GF-D8 (cell line): ENCODE measurements around the gene RPTOR.
"Not testable (repeated sequence)": the region's sequence is repeated elsewhere in the genome, so short reads cannot be mapped to it uniquely, and the experiment has no call there.

ENCODE experiments used
- DNase-seq: peaks from one replicate; lab custom pipeline; 2025; lab: John Stamatoyannopoulos, UW

RPTOR gene

DNA sequence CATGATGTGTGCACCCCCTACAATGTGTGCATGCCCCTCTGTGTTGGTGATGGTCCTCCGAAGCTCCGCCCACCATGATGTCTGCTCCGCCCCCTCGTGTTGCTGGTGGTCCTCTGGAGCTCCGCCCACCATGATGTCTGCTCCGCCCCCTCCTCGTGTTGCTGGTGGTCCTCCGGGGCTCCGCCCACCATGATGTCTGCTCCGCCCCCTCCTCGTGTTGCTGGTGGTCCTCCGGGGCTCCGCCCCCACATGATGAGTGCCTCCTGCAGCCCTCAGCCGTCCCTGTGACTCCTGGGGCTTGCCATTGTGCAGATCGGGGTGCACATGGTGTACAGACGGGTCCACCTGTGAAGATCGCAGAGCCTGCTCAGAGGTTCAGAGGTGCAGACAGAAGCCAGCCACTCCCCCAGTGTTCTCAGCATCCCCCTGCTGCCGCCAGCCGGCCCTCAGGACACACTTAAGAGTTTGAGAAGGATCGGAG is 317.9 kb downstream of the RPTOR start:
- no peak for DNase-seq

- DNase-seq, result no peak
Measured at GRCh38 chr17:80862978-80863377, 318.3 kb downstream of the RPTOR start.

- no peak for DNase-seq
Measured at GRCh38 chr17:80863626-80864025, 319.0 kb downstream of the RPTOR start.

DNA sequence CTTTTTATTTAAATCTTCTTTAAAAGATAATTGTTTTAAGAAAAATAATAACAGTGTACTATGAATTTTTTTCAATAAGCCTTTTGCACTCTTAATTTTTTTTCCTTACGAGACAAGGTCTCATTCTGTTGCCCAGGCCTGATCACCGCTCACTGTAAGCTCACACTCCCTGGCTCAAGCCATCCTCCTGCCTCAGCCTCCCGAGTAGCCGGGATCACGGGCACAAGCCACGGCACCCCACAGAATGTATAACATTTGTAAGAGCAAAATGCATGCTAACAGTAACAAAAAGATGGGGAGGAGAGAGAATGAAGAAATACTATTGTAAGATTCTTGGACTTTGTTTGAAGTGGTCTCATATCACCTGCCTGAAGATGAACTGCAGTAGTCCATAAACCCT is 320.1 kb downstream of the RPTOR start:
- DNase-seq, result no peak

- peak; percentile 4 for DNase-seq
Measured at GRCh38 chr17:80866050-80866793, 321.6 kb downstream of the RPTOR start.

DNA sequence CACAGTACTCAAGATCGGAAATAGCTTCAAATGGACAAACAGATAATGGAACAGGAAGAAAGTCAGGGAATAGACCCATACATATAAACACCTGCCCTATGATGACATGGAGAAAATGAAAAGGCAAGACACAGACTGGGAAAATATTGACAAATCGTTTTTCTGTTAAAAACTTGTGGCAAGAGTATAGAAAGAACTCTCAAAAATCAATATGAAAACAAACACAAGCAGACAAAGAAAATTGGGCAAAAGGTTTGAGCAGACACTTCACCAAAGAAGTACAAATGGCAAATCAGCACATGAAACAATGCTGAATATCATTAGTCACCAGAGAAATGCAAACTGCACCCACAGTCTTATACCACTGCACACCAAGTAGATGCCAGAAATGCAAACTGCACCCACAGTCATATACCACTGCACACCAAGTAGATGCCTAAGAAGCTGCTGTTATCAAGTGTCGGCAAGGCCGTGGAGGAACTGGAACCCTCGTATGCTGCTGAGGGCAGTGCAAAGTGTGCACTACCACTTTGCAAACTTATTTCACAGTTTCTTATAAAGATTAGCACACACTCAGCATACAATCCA is 323.5 kb downstream of the RPTOR start:
- no peak for DNase-seq

DNA sequence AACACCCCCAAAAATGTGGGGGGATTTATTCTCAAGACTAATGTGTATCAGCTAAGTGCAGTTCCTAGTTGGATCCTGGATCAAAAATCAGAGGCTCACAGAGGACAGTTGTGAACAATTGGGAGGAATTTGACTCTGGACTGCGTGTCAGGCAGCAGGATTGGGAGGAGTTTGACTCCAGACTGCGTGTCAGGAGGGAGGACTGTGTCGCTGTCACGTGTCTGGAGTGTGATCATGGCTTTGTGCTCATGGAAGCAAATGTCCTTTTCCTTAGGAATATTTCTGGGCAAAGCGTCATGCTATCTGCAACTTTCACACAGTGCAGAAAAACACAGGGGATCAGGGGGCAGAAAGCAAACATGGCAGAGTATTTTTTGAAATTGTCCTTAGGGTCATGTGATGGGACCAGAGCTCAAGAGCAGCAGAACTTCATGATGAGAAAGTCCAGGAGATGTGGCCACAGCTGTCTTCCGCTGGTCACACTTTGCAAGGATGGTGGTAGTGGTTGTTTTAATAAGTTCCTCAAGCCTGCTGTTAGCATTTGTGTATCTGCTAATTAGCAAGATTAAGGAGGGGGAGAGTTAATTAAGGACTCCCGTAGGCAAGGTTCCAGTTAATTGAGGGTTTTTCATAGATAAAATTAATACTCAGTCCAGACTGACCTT is 325.0 kb downstream of the RPTOR start:
- DNase-seq, result no peak

DNA sequence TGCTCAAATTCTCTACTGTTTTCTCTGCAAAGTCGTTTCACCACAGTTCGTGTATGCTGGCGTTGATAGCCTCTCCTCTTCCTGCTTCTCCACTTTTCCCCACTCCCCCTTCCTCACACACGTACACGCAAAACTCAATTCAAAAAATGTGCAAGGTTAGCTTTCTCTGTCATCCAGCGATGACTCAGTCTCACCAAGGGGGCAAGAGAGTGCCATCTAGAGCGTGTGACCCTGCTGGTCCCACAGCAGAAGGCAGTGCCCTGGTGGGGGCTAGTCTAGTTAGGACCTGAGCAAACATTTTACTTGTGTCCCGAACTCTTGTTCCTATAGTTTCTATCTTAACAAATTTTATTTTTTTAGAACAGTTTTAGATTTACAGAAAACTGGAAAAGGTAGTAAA is 325.8 kb downstream of the RPTOR start:
- DNase-seq, result no peak

DNA sequence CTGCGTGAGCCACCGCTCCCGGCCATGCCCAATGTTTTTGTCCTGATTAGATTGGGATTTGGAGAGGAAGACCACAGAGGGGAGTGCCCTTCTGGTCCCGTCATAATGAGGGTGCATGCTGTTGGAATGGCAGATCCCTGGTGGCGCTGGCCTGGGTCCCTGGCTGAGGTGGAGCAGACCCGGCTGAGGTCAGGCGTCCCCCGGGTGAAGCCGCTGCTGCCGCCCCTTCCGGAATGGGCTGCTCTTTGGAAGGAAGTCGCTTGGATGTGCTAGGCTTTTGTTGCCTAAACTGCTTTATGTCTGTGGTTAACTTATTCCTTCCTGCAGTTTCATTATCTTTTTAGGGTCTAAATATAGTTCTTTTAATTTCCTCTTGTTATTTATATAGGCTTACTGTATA is 326.7 kb downstream of the RPTOR start:
- peak; percentile 23 for DNase-seq

- DNase-seq, result no peak
Measured at GRCh38 chr17:80872001-80872500, 327.4 kb downstream of the RPTOR start.

- DNase-seq, result no peak
Measured at GRCh38 chr17:80872501-80873306, 328.1 kb downstream of the RPTOR start.

DNA sequence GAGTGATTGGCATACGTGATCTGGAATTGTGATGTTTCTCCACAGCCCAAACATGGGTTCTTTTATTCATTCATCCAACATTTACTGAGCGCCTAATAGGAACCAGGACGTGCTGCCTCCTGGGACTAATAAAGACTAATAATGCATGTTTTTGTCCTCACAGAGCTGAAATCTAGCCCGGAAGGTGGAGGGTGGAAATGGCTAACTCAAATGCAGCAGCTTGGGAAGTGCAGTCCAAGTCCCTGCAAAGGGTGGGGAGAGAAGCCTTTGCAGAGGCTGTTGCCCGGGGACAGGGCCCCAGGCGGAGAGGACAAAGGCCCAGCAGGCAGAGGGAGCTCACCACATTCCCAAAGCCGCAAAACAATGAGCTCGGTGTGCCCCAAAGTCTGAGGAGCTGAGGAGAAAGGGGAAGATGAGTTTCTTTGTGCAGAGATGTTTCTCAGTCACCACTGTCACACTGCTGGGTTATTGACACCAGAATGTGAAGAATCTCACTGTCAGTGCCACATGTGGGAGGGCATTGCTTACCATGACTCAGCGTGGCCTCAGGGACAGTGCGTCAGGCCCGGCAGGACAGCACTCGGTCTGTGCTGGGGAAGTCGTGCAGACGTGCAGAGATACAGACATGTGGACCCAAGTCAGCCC is 328.8 kb downstream of the RPTOR start:
- DNase-seq, result no peak

- no peak for DNase-seq
Measured at GRCh38 chr17:80874866-80875445, 330.3 kb downstream of the RPTOR start.

DNA sequence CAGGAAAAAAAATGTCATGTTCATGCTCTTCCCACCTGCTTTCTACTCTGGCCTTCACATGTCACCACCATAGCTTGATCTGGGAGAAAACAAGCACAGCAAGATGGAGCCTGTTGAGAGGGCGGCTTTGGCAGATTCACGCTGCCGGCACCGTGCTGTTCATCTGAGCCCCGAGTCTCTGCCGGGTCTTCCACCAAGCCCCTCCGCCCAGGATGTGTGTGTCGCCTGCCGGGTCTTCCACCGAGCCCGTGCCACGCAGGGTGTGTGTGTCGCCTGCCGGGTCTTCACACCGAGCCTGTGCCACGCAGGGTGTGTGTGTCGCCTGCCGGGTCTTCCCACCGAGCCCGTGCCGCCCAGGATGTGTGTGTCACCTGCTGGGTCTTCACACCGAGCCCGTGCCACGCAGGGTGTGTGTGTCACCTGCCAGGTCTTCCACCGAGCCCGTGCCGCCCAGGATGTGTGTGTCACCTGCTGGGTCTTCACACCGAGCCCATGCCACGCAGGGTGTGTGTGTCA is 330.9 kb downstream of the RPTOR start:
- not testable (repeated sequence) for DNase-seq

DNA sequence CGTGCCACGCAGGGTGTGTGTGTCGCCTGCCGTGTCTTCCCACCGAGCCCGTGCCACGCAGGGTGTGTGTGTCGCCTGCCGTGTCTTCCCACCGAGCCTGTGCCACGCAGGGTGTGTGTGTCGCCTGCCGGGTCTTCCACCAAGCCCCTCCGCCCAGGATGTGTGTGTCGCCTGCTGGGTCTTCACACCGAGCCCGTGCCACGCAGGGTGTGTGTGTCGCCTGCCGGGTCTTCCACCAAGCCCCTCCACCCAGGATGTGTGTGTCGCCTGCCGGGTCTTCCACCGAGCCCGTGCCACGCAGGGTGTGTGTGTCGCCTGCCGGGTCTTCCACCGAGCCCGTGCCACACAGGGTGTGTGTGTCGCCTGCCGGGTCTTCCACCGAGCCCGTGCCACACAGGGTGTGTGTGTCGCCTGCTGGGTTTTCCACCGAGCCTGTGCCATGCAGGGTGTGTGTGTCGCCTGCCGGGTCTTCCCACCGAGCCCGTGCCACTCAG is 331.9 kb downstream of the RPTOR start:
- not testable (repeated sequence) for DNase-seq

GRCh38 chr17:80876950-80877728 is 332.5 kb downstream of the RPTOR start:
- no peak for DNase-seq

- DNase-seq, result no peak
Measured at GRCh38 chr17:80877729-80878303, 333.2 kb downstream of the RPTOR start.

DNA sequence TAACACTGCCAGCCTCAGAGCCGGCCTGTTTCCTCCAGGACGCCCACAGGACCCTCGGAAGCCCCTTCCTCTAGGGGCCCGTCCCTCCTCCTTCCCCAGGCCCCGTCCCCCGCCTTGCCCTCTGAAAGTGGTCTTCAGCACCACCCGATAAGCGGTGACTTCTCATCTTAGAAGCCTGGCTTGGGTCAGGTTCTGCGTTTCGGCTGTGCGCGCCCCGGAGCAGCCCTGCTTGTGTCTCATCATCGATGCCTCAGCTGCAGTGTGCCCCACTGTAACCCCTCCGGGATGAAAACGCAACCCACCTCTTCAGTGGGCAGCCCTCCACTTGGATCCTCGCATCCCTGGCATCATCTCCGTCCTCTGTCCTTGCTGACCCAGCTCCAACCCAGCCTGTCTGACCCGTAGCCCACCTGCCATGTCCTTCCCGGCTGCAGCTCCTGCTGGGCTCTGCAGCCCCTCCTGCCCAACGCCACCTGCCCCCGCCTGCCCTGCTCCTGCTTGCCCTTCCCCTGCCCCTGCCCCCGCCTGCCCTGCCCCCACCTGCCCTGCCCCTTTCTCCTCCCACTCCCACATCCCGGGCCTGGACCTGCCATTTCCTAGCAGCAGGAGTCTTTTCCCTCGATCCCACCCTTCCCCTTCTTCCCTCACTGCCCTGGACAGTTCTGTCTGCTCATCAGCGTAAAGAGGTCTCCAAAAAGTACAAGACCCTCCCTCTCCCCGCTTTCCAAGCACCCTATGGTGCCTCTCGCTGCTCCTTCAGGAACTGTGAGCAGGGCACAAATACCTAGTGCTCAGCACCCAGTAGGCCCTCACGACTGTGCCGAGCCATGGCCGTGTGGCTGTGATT is 334.5 kb downstream of the RPTOR start:
- no peak for DNase-seq
